ENCODE measurements around the gene SUMO3.

SUMO3 gene

GRCh38 chr21:44836666-44837471 is 19.0 kb upstream of the SUMO3 start:
- no peak for TF ChIP-seq CTCF (conservative IDR thresholded peaks at IDR 0.05; ENCODE audit: low read depth, low read length)
- Histone ChIP-seq H3K4me2 (no peak overlapping the region), H4K20me1 (ENCODE audit: insufficient read depth) (no peaks in the 10 kb centered on the region), H3K4me1 (ENCODE audit: low read depth, poor library complexity, severe bottlenecking) (no peaks in the 10 kb centered on the region), H2AFZ (ENCODE audit: low read depth) (no peak overlapping the region), H3K79me2 (ENCODE audit: insufficient read depth, low read depth) (no peaks in the 10 kb centered on the region), H3K27ac (no peak overlapping the region), H3K27me3 (ENCODE audit: insufficient read depth, low read depth) (peaks cover 53% of the 10 kb centered on the region), H3K4me3 (IDR thresholded peaks at IDR 0.05; ENCODE audit: insufficient read depth, low read depth, low read length) (no peak overlapping the region), H3K9ac (no peak overlapping the region), H3K36me3 (ENCODE audit: insufficient read depth) (no peaks in the 10 kb centered on the region)

GRCh38 chr21:44836349-44836665 is 18.4 kb upstream of the SUMO3 start:
- no peak overlapping the region for H3K27ac ChIP-seq
- TF ChIP-seq CTCF (conservative IDR thresholded peaks at IDR 0.05; ENCODE audit: low read depth, low read length) = no peak
- no peak overlapping the region for H3K4me3 ChIP-seq (IDR thresholded peaks at IDR 0.05; ENCODE audit: insufficient read depth, low read depth, low read length)
- H2AFZ ChIP-seq (ENCODE audit: low read depth) = no peak overlapping the region
- H3K4me2 ChIP-seq = no peak overlapping the region
- H3K4me1 ChIP-seq (ENCODE audit: low read depth, poor library complexity, severe bottlenecking) = no peaks in the 10 kb centered on the region
- no peaks in the 10 kb centered on the region for H3K79me2 ChIP-seq (ENCODE audit: insufficient read depth, low read depth)
- H3K9ac ChIP-seq = no peak overlapping the region
- peaks cover 53% of the 10 kb centered on the region for H3K27me3 ChIP-seq (ENCODE audit: insufficient read depth, low read depth)
- H3K36me3 ChIP-seq (ENCODE audit: insufficient read depth) = no peaks in the 10 kb centered on the region
- no peaks in the 10 kb centered on the region for H4K20me1 ChIP-seq (ENCODE audit: insufficient read depth)

GRCh38 chr21:44835647-44835973 is 17.7 kb upstream of the SUMO3 start:
- Histone ChIP-seq H3K4me1 (ENCODE audit: low read depth, poor library complexity, severe bottlenecking) (no peaks in the 10 kb centered on the region), H3K4me2 (no peak overlapping the region), H4K20me1 (ENCODE audit: insufficient read depth) (no peaks in the 10 kb centered on the region), H3K9ac (no peak overlapping the region), H3K36me3 (ENCODE audit: insufficient read depth) (no peaks in the 10 kb centered on the region), H3K4me3 (IDR thresholded peaks at IDR 0.05; ENCODE audit: insufficient read depth, low read depth, low read length) (no peak overlapping the region), H3K79me2 (ENCODE audit: insufficient read depth, low read depth) (no peaks in the 10 kb centered on the region), H2AFZ (ENCODE audit: low read depth) (no peak overlapping the region), H3K27me3 (ENCODE audit: insufficient read depth, low read depth) (peaks cover 55% of the 10 kb centered on the region), H3K27ac (no peak overlapping the region)
- TF ChIP-seq CTCF (conservative IDR thresholded peaks at IDR 0.05; ENCODE audit: low read depth, low read length) = no peak

- Histone ChIP-seq H3K27me3 (ENCODE audit: insufficient read depth, low read depth) (peaks cover 55% of the 10 kb centered on the region), H4K20me1 (ENCODE audit: insufficient read depth) (no peaks in the 10 kb centered on the region), H3K27ac (no peak overlapping the region), H3K4me3 (IDR thresholded peaks at IDR 0.05; ENCODE audit: insufficient read depth, low read depth, low read length) (no peak overlapping the region), H3K9ac (no peak overlapping the region), H3K4me2 (no peak overlapping the region), H3K36me3 (ENCODE audit: insufficient read depth) (no peaks in the 10 kb centered on the region), H3K4me1 (ENCODE audit: low read depth, poor library complexity, severe bottlenecking) (no peaks in the 10 kb centered on the region), H3K79me2 (ENCODE audit: insufficient read depth, low read depth) (no peaks in the 10 kb centered on the region), H2AFZ (ENCODE audit: low read depth) (no peak overlapping the region)
- TF ChIP-seq CTCF (conservative IDR thresholded peaks at IDR 0.05; ENCODE audit: low read depth, low read length) = no peak
These were observed 17.2 kb upstream of the SUMO3 start for GRCh38 chr21:44834951-44835646.
